UCSD-AML1 (cell line): ENCODE data around the gene MPRIP.
"Not testable (repeated sequence)": the region's sequence is repeated elsewhere in the genome, so short reads cannot be mapped to it uniquely, and the experiment has no call there.

Source experiments
- DNase-seq: peaks from one replicate; lab custom pipeline; 2025; ENCODE audit not compliant: unreplicated experiment; lab: John Stamatoyannopoulos, UW

MPRIP gene

GRCh38 chr17:17125136-17126084, 83.2 kb downstream of the MPRIP start:
- DNase-seq = no peak

- no peak for DNase-seq
Measured at GRCh38 chr17:17126131-17127110, 84.2 kb downstream of the MPRIP start.

- DNase-seq = no peak
Measured at GRCh38 chr17:17127156-17127555, 84.9 kb downstream of the MPRIP start.

- no peak for DNase-seq
Measured at GRCh38 chr17:17127730-17128291, 85.6 kb downstream of the MPRIP start.

GRCh38 chr17:17128476-17129075, 86.3 kb downstream of the MPRIP start:
- no peak for DNase-seq

GRCh38 chr17:17129466-17129865, 87.2 kb downstream of the MPRIP start:
- no peak for DNase-seq

- DNase-seq = no peak
Measured at GRCh38 chr17:17130077-17130844, 88.0 kb downstream of the MPRIP start.

GRCh38 chr17:17131839-17132238, 89.6 kb downstream of the MPRIP start:
- DNase-seq = no peak

GRCh38 chr17:17132746-17133145, 90.5 kb downstream of the MPRIP start:
- no peak for DNase-seq

- no peak for DNase-seq
Measured at GRCh38 chr17:17134051-17134956, 92.0 kb downstream of the MPRIP start.

- no peak for DNase-seq
Measured at GRCh38 chr17:17134957-17135333, 92.7 kb downstream of the MPRIP start.

GRCh38 chr17:17136221-17136620, 94.0 kb downstream of the MPRIP start:
- DNase-seq = not testable (repeated sequence)

- no peak for DNase-seq
Measured at GRCh38 chr17:17137731-17138585, 95.7 kb downstream of the MPRIP start.

GRCh38 chr17:17139972-17140589, 97.8 kb downstream of the MPRIP start:
- no peak for DNase-seq

- DNase-seq = no peak
Measured at GRCh38 chr17:17140590-17140980, 98.3 kb downstream of the MPRIP start.

GRCh38 chr17:17141279-17141678, 99.0 kb downstream of the MPRIP start:
- DNase-seq = no peak

GRCh38 chr17:17141860-17142552, 99.7 kb downstream of the MPRIP start:
- DNase-seq = no peak
